Choroid plexus epithelial cell (primary cell): ENCODE data around the gene PARVB.

Source experiments
- DNase-seq: peaks from one replicate; pipeline ENCODE4 v3.0.0-alpha.2; 2010; ENCODE audit warnings: low read depth
- H3K4me3 ChIP-seq: 2 replicates; pipeline ENCODE4 v1.5.1; 2011; ENCODE audit warnings: low read depth, mild to moderate bottlenecking, control low read depth, low read length, moderate library complexity
- CTCF ChIP-seq: conservative IDR thresholded peaks from 2 replicates; pipeline ENCODE4 v1.5.1; 2011; ENCODE audit warnings: low read depth, mild to moderate bottlenecking, control low read depth, inconsistent platforms, low read length, moderate library complexity

The PARVB gene

GRCh38 chr22:44132724-44133123 lies 108.6 kb downstream of the PARVB start:
- H3K4me3 ChIP-seq: no peak overlapping the region
- no peak for TF ChIP-seq CTCF
- DNase-seq: no peak

DNA sequence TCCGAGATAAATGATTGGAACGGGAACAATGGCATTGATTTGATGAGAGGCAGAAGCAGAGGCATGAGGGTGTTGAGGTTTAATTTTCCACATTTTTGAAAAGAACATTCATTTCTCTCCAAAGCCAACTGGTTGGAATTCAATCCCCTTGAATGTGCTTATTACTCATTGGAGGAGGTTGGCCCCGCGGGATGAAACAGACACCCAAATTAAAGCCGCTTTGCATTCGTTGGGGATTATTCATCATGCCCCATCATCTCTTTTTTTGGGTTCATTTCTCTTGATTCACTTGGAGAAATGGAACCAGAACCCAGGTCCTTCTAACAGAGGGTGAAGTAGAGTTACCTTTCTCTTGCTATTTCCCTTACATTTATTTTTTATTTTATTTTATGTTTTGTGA lies 109.1 kb downstream of the PARVB start:
- DNase-seq: peak; percentile 36
- no peak overlapping the region for H3K4me3 ChIP-seq

GRCh38 chr22:44133901-44134571 lies 109.9 kb downstream of the PARVB start:
- TF ChIP-seq CTCF: no peak
- DNase-seq: peak; percentile 86
- no peak overlapping the region for H3K4me3 ChIP-seq

More for the DNA sequence above, 109.1 kb downstream of the PARVB start:
- no peak for TF ChIP-seq CTCF

- no peak for DNase-seq
- no peak overlapping the region for H3K4me3 ChIP-seq
- no peak for TF ChIP-seq CTCF
Observed at GRCh38 chr22:44136112-44136511, 112.0 kb downstream of the PARVB start.

- no peak overlapping the region for H3K4me3 ChIP-seq
- TF ChIP-seq CTCF: no peak
- DNase-seq: no peak
Observed at GRCh38 chr22:44136786-44137185, 112.7 kb downstream of the PARVB start.

DNA sequence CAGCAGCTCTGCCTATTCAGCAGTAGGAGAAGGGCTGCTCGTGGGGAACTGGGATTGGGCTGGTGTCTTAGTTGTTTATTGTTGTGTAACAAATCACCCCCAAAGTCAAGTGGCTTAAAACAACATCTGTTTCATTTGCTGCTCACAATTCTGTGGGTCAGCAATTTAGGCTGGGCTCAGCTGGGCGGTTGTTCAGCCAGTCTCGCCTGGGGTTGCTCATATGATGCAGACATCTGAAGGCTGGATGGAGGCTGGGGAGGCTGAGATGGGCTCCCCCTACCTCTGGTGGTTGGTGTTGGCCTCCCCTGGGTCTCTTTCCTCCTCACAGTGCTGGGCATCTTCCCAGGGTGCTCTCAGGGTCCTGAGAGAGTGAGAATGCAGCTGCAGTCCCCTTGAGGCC lies 113.3 kb downstream of the PARVB start:
- TF ChIP-seq CTCF: no peak
- DNase-seq: no peak
- H3K4me3 ChIP-seq: no peak overlapping the region

DNA sequence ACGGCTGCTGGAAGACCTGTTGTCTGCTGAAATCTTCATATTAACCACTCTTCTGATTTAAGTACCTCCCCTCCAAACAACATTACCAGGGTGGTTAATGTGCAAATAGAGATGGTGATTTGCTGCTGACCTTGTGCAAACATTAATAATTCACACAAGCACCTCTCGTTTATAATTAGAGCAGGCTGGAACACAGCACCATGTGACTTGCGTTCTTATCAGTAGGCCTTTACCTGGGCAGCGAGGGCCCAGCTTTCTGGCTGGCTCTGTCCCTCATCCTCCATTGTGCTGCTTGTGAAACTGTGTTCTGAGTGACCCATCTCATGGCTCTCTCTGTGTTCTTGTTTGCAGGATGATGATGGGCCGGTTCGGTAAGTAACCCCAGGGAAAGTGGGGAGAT lies 115.7 kb downstream of the PARVB start:
- H3K4me3 ChIP-seq: no peak overlapping the region
- no peak for TF ChIP-seq CTCF
- no peak for DNase-seq
